HG02981 (cell line): ENCODE measurements around the gene HOMER2.
"Not testable (repeated sequence)": the region's sequence is repeated elsewhere in the genome, so short reads cannot be mapped to it uniquely, and the experiment has no call there.

ENCODE experiments used
- ATAC-seq: cut with Tn5 transposase; IDR thresholded peaks from one replicate; pipeline ENCODE4 v1.9.1; 2021; ENCODE audit warnings: mild to moderate bottlenecking, moderate library complexity; ENCODE audit not compliant: unreplicated experiment

The HOMER2 gene

GRCh38 chr15:82838096-82838735 is 114.3 kb downstream of the HOMER2 start:
- ATAC-seq, result no peak

DNA sequence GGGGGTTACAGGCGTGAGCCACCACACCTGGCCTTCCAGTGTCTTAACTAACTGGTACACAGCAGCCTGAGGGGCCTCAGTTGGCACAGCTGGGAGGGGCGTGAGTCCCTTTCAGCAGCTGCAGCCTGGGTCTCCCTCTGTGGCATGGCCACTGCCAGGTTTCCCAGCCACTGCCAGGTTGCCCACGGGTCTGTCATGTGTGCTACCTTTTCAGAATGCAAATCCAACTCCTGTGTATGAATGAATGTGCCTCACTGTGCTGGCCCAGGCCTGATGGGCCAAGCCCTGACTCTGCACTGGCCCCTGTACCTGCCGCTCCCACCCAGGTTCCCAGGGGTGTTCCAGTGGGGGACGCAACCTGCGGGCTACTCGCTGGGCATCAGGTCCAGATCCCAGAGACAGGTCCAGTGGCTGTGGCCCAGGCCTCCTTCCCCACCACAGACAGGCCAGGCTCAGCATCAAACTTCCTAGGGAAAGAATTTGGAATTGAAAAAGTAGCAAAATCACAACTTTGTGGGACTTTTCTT is 117.1 kb downstream of the HOMER2 start:
- no peak for ATAC-seq

DNA sequence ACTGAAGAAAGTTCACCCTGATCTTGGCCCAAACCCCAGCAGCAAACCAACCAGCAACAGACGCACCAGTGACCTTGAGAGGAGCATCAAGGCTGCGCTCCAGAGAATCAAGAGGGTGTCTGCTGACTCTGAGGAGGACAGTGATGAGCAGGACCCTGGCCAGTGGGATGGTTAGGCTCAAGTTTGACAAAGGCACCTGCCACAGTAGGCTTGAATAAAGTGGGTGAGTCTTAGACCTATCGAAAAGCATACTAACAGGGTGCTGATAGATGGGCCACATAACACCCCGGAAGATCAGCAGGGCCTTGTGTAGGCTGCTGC is 119.2 kb downstream of the HOMER2 start:
- ATAC-seq, result no peak

DNA sequence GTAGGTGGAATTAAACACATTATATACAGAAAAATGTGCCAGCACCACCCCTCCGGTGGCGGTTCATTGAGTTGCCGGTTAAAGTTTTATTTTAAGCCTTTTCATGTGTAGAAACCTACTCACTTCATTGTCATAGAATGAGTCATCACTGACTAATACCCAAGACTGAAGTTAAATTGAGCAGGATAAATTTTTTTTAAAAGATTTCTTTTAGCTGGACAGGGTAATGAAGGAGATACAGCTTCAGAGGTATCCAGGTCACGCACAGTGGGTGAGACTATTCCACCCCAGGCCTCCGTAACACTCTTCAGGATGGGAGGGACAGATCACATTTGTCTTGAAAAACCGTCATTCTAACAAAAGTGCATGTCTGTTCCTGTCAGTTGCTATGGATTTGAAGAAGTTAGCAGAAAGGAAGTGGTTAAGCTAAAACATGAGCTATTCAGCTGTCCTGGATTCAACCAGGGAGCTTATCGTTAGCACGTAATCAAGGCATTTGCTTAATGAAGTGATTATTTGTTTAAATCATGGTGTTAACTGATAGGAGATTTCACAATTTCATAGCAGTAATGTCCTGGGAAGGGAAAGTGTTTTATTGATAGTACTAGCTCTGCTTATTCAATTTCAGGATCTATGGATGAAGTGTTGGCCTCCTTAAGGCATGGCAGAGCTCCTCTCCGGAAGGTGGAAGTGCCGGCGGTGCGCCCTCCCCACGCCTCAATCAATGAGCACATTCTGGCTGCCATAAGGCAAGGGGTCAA is 119.7 kb downstream of the HOMER2 start:
- peak; percentile 87 for ATAC-seq

GRCh38 chr15:82831894-82832600 is 120.5 kb downstream of the HOMER2 start:
- no peak for ATAC-seq

- ATAC-seq, result no peak
Observed at GRCh38 chr15:82830427-82831173, 121.9 kb downstream of the HOMER2 start.

DNA sequence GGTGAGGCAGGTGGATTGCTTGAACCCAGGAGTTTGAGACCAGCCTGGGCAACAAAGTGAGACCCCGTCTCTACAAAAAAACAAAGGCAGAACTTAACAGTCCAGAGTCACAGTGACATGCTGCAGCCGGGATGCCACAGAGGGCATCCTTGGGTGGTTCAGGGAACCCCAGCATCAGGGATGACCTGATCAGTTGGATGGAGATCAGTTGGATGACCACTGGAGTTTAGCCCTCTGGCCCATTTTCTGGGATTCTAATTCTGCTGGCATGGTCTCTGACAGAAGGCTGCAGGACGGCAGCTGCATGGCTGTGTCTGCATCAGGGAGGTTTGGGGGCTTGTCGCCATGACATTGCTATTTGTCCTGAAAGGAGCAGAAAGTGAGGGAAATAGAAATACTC is 123.3 kb downstream of the HOMER2 start:
- no peak for ATAC-seq

- no peak for ATAC-seq
Observed at GRCh38 chr15:82828075-82828474, 124.4 kb downstream of the HOMER2 start.

DNA sequence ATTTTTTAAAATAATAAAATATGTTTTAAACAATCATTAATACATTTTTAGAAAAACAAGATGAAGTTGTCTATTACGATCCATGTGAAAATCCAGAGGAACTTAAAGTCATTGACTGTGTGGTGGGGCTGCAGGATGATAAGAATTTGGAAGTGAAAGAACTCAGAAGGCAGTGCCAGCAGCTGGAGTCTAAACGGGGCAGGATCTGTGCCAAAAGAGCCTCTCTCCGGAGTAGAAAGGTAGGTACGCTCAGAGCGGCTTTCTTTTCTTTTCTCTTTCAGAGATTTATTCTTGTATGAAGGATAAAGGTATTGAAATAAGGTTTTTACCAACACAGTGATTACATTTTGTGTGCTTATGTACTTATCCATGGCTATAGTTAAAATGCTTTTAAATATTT is 129.5 kb downstream of the HOMER2 start:
- ATAC-seq, result no peak

DNA sequence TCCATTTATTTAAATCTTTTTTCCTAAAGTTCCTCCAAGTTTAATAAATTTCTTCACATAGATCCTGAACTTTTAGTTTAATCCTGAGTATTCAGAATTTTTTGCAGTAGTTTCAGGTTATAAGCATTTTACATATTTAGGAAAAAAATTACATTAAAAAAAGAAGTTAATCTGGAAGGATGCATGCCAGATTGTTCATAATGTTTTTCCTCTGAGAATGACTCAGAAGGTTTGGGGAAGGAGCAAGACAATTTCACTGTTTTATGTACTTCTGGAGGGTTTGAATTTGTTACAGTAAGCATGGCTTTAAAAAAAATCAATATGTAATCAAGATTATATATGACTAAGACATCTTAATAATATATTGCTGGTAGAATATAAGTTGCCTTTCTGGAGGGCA is 130.7 kb downstream of the HOMER2 start:
- not testable (repeated sequence) for ATAC-seq

DNA sequence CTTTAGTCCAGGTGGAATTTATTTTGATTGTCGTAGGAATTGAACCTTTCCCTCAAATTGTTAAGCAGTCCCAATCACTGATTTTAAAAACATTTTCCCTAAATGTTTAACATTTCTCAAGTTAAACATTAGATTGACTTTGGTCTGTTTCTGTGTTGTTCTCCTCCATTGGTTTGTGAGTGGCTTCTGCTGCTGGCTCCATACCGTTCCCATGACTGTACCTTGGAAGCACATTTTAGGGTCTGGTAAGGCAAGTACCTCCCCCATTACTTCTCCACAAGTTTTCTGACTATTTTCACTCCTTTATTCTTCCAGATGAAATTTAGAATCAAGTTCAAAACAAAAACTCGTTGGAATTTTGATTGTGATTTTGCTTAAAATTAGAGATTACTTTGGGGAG is 131.1 kb downstream of the HOMER2 start:
- ATAC-seq, result not testable (repeated sequence)

DNA sequence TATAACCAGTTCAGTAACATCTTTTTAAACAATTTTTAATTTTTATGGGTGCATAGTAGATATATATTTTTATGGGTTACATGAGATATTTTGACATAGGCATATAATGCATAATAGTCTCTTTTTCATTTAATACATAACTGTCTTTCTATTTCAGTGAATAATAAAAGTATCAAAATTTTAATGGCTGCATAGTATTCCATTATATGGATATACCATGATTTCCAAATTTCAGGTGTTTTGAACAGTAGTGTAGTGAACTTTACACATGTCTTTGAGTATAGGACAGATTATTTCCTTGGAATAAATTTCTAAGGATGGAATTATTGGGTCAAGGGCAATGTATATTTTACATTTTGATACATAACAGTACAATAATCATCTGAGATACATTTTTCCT is 132.4 kb downstream of the HOMER2 start:
- no peak for ATAC-seq

GRCh38 chr15:82812994-82813393 is 139.5 kb downstream of the HOMER2 start:
- no peak for ATAC-seq

- ATAC-seq, result no peak
Observed at GRCh38 chr15:82810890-82811426, 141.6 kb downstream of the HOMER2 start.

DNA sequence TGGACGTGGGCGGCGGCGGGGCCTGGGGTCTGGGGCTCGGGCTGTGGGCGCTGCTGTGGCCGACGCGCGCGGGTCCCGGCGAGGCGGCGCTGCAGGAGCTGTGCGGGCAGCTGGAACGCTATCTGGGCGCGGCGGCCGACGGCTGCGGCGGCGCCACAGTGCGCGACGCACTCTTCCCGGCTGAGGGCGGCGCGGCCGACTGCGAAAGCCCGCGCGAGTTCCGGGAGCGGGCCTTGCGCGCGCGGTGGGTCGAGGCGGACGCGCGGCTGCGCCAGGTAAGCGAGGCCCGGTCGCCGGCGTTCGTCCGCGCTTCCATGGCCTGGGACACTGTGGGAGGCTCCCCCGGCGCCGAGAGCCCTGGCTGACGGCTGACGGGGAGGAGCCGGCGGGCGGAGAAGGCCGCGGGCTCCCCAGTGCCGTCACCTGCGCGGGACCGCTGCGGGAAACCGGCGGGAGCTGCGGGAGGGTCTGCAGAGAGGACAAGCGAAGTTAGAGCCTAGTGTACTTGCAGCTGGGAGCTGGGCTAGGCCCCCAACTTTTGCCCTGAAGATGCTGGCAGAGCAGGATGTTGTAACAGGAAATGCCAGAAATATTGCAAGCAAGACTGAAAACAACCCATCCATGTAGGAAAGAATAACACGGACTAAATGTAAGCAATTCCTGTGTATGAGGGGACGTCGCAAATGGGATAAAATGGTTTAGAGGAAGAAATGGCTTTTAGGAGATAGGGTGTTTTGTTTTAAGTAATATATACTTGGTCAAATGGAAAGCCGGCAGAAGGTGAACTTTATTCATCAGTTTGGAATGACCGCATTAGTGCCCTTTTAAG is 142.2 kb downstream of the HOMER2 start:
- peak; percentile 5 for ATAC-seq

DNA sequence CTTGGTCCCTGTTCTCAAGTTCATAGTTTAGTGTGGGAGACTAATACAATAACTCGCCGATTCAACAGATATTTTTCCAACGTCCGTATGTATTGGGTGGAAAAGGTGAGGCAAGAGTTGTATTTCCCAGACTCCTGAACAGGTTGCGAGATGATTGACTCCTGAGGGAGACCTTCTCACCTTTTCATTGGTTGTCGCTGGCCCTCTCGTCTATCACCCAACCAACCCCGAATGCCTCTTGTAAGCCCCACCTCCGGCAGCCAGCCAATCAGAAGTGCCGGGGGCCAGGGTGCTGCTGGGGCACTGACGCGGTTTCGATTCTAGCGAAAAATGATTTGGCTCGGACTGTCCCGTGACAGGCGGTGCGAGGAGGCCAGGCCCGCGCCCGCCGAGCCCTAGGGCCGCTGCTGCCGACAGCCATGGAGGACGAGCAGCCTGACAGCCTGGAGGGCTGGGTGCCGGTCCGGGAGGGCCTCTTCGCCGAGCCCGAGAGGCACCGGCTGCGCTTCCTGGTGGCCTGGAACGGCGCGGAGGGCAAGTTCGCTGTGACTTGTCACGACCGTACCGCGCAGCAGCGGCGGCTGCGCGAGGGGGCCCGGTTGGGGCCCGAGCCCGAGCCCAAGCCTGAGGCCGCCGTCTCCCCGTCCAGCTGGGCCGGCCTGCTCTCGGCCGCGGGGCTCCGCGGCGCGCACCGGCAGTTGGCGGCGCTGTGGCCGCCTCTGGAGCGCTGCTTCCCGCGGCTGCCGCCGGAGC is 143.0 kb downstream of the HOMER2 start, which contains the start of gene WHAMM:
Gene WHAMM, plus strand, starts transcription at position 321 of the 753 bp plus-strand sequence. Its CDS starts 99 bp downstream, at position 420.
- ATAC-seq, result peak; percentile 78

GRCh38 chr15:82808634-82809041 is 143.9 kb downstream of the HOMER2 start:
- no peak for ATAC-seq

- no peak for ATAC-seq
Observed at GRCh38 chr15:82807920-82808633, 144.4 kb downstream of the HOMER2 start.
